HepG2 (cell line): ENCODE data around the gene TNIP1. TPM values are rescaled to one million over a fixed set of nuclear protein-coding genes. Genes with fewer than 3 reads are reported as not detected.

Experiments used
- ATAC-seq: fragments of 200-7000 bp; cut with Tn5 transposase; 3 replicates; pipeline ENCODE4 v1.9.1; 2020; ENCODE audit warnings: mild to moderate bottlenecking, moderate library complexity
- BruUV-seq: library from RNA; stranded (reverse); fragments of 400-500 nt; replicated peaks from 2 replicates; lab custom pipeline; 2021; lab: Mats Ljungman, UMichigan
- CTCF ChIA-PET: fragments of 300-600 bp; formaldehyde crosslinking; extraction: SDS; loops from one replicate; lab custom pipeline; 2021; ENCODE audit warnings: low total read pairs, inconsistent platforms, low intra/inter-chr PET ratio; lab: Yijun Ruan, JAX
- POLR2A ChIA-PET: fragments of 350-600 bp; sonication (Branson Sonifier 250); formaldehyde crosslinking; loops from one replicate; lab custom pipeline; 2020; ENCODE audit warnings: antibody characterized with exemption, inconsistent platforms; lab: Yijun Ruan, JAX
- DNase-seq: peaks from one replicate; pipeline ENCODE4 v3.0.0-alpha.2; 2015; ENCODE audit warnings: low spot score
- FAIRE-seq: peaks from 3 replicates; lab custom pipeline; 2011; peaks lifted over from hg19 to GRCh38; lab: Jason Lieb, UNC
- H2AFZ ChIP-seq: one replicate; pipeline ENCODE4 v1.6.1; 2011; ENCODE audit warnings: low read length, inconsistent platforms
- H3K27ac ChIP-seq: fragments of 300-600 bp; 3 replicates; pipeline ENCODE4 v1.8.0; 2011; ENCODE audit warnings: mixed run types, mild to moderate bottlenecking, mixed read lengths, low read length, inconsistent platforms; ENCODE audit not compliant: insufficient read depth; ENCODE audit errors: extremely low read length
- H3K27me3 ChIP-seq, 2 experiments: fragments of 200-600 bp in 1 of 2; 2 replicates in 1 of 2; 3 replicates in 1 of 2; pipeline versions ENCODE4 v1.6.0 to v1.8.0; 2011; ENCODE audit warnings: low read length in 2 of 2, mild to moderate bottlenecking in 2 of 2, moderate library complexity in 2 of 2, inconsistent platforms in 1 of 2; ENCODE audit not compliant: insufficient read depth in 2 of 2, control insufficient read depth in 1 of 2
- H3K36me3 ChIP-seq, 2 experiments: fragments of 200-600 bp in 1 of 2; replicated peaks in 1 of 2; 2 replicates in 1 of 2; 3 replicates in 1 of 2; pipeline versions ENCODE4 v1.5.1 to v1.8.0; 2011; ENCODE audit warnings: low read length in 2 of 2, inconsistent platforms in 1 of 2; ENCODE audit not compliant: insufficient read depth in 2 of 2, control insufficient read depth in 1 of 2
- H3K4me1 ChIP-seq: 2 replicates; pipeline ENCODE4 v1.5.1; 2012; ENCODE audit warnings: low read length, inconsistent platforms; ENCODE audit not compliant: insufficient read depth
- H3K4me2 ChIP-seq: 2 replicates; pipeline ENCODE4 v1.6.0; 2011; ENCODE audit warnings: low read depth, low read length, inconsistent platforms
- H3K4me3 ChIP-seq, 3 experiments: fragments of 200-600 bp in 1 of 3; sonication (generic), shearing (Covaris generic) in 1 of 3; replicated peaks in 1 of 3; 2 replicates each; pipeline ENCODE4 v1.5.1; 2011 to 2016; ENCODE audit warnings: low read length in 3 of 3, inconsistent platforms in 2 of 3, low read depth in 2 of 3, mild to moderate bottlenecking in 2 of 3, control low read depth in 1 of 3, mixed read lengths in 1 of 3; ENCODE audit not compliant: insufficient read depth in 1 of 3
- H3K79me2 ChIP-seq: one replicate; pipeline ENCODE4 v1.6.1; 2011; ENCODE audit warnings: low read length, inconsistent platforms; ENCODE audit not compliant: insufficient read depth
- H3K9ac ChIP-seq: 2 replicates; pipeline ENCODE4 v1.6.0; 2011; ENCODE audit warnings: mild to moderate bottlenecking, low read depth, low read length, inconsistent platforms; ENCODE audit not compliant: insufficient read depth
- H3K9me3 ChIP-seq: 2 replicates; pipeline ENCODE4 v1.5.1; 2012; ENCODE audit warnings: mild to moderate bottlenecking, low read length
- H4K20me1 ChIP-seq: 2 replicates; pipeline ENCODE4 v1.6.0; 2011; ENCODE audit warnings: inconsistent platforms, mild to moderate bottlenecking, low read length, moderate library complexity; ENCODE audit not compliant: insufficient read depth
- GPBP1L1 ChIP-seq: sonication (generic); formaldehyde crosslinking; IDR thresholded peaks from 2 replicates; pipeline ENCODE4 v1.5.0; 2020; ENCODE audit warnings: mild to moderate bottlenecking, missing genetic modification reagents
- HHEX ChIP-seq: IDR thresholded peaks from 2 replicates; pipeline ENCODE4 v1.6.1; 2016; ENCODE audit warnings: control low read depth
- HNRNPK ChIP-seq: fragments of 200-400 bp; formaldehyde crosslinking; IDR thresholded peaks from 2 replicates; pipeline ENCODE4 v1.6.1; 2018; ENCODE audit warnings: low read length, low read depth, moderate library complexity, mild to moderate bottlenecking; ENCODE audit not compliant: poor library complexity, severe bottlenecking
- KLF12 ChIP-seq: sonication (generic); formaldehyde crosslinking; IDR thresholded peaks from 2 replicates; pipeline ENCODE4 v1.4.0; 2020; ENCODE audit warnings: missing genetic modification reagents, borderline replicate concordance
- RELA ChIP-seq: sonication (generic); formaldehyde crosslinking; IDR thresholded peaks from 2 replicates; pipeline ENCODE4 v1.4.0; 2020; ENCODE audit warnings: missing genetic modification reagents
- ZBTB26 ChIP-seq: IDR thresholded peaks from 2 replicates; pipeline ENCODE4 v1.6.1; 2016; ENCODE audit warnings: missing compliant biosample characterization, missing genetic modification reagents, borderline replicate concordance
- ZNF30 ChIP-seq: sonication (generic); formaldehyde crosslinking; IDR thresholded peaks from 2 replicates; pipeline ENCODE4 v1.5.0; 2020; ENCODE audit warnings: mild to moderate bottlenecking, missing genetic modification reagents
- ZNF652 ChIP-seq: IDR thresholded peaks from 2 replicates; pipeline ENCODE4 v1.6.1; 2016; ENCODE audit warnings: low read depth, borderline replicate concordance
- ZNF687 ChIP-seq: sonication (generic); formaldehyde crosslinking; IDR thresholded peaks from 2 replicates; pipeline ENCODE4 v1.5.1; 2020; ENCODE audit warnings: mild to moderate bottlenecking, missing genetic modification reagents, moderate library complexity
- WGBS: methylation state at CpG from one replicate; pipeline ENCODE4 v1.1.6; 2017; ENCODE audit warnings: low lambda C conversion rate; 5-methylcytosine and 5-hydroxymethylcytosine counted together
- in situ Hi-C: cut with HindIII; loops from 2 replicates; pipeline ENCODE4 v1.10.0; 2017; ENCODE audit warnings: low pct_unique_long_range_greater_than_20kb; ENCODE audit not compliant: extremely low pct_ligation_motif_present
- intact Hi-C: fragments of 100-400 bp; cut with micrococcal nuclease; formaldehyde crosslinking; loops from one replicate; pipeline ENCODE4 v1.10.0; 2022; ENCODE audit not compliant: unreplicated experiment
- polyA plus RNA-seq, 8 experiments: library from polyadenylated mRNA; depleted of rRNA in 3 of 8; stranded (reverse) in 7 of 8; unstranded in 1 of 8; fragments of >200 nt; fragmentation: Illumina TruSeq in 4 of 8; extraction: Trizol in 4 of 8; gene quantifications; 2 replicates each; pipeline versions ENCODE4 v1.2.1 to v1.2.3, GENCODE V29; 2011 to 2016; ENCODE audit warnings: low read depth in 4 of 8, missing spikeins in 1 of 8, mixed read lengths in 1 of 8; ENCODE audit not compliant: insufficient read depth in 1 of 8
- total RNA-seq, 5 experiments: library from RNA; depleted of rRNA; stranded (reverse); fragments of >200 nt; fragmentation: Illumina TruSeq; extraction: Trizol; gene quantifications; 2 replicates each; pipeline ENCODE4 v1.2.3, GENCODE V29; 2016; ENCODE audit warnings: low read depth in 1 of 5

The TNIP1 gene
- total and polyA plus RNA-seq, 2 of the 13 experiments (the other 11 are each of a cell fraction or from before 2014, with no cell fraction given) = 26.2 to 45.9 TPM

DNA sequence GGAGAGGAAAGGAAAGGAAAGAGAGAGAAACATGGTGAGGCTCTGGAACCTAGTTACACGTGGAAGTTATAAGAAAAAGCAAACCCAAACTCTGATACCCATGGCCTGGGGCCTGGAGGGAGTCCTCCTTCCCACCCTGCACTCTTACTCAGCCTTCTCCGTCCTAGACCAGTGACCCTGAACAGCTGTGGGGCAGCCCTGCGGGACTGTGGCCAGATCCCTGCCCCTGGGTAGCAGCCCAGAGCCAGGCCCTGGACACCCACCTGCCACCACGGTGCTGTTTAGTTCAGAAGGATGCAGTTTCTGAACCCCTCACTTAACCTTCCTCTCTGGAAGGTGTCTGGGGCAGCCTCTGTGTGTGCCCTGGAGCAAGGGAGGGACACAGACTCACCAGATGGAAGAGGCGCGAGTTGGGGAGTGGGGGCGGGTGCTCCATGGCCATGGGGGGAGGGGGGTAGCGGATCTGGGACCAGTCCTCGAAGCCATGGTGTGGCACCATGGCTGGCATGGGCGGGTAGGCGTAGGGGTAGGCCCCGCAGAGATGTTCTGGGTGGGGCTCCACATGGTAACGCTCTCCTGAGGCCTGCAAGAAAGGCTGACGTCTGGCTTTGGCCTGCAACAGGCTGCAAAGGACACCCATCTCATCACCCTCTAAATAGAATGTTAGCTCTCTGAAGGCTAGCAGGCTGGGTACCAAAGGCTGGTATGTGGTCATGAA is 47.5 kb downstream of the TNIP1 start:
- H3K9ac ChIP-seq = no peak overlapping the region
- POLR2A ChIA-PET = no interaction called here
- H3K27ac ChIP-seq = no peak overlapping the region
- DNase-seq (no peak), FAIRE-seq (no peak), ATAC-seq (no peak)
- intact Hi-C loops = no loop called here
- H3K4me1 ChIP-seq = peaks cover 10% of the 10 kb centered on the region
- no peaks in the 10 kb centered on the region for H3K79me2 ChIP-seq
- peaks cover 40 to 85% of the 10 kb centered on the region in 2 experiments for H3K36me3 ChIP-seq
- no peak for TF ChIP-seq GPBP1L1 (CRISPR knock-in tag)
- TF ChIP-seq HNRNPK = peak; percentile 25
- no peak overlapping the region for H3K4me3 ChIP-seq
- 94% methylated on average over 14 of the region's 14 CpGs for WGBS
- no peak overlapping the region for H3K4me2 ChIP-seq
- in situ Hi-C loops = no loop called here
- no peaks in the 10 kb centered on the region for H3K27me3 ChIP-seq
- no TSS peak for BruUV-seq
- no peak overlapping the region for H2AFZ ChIP-seq
- no peaks in the 10 kb centered on the region for H3K9me3 ChIP-seq
- H4K20me1 ChIP-seq = no peaks in the 10 kb centered on the region
- CTCF ChIA-PET = no interaction called here

- DNase-seq = no peak
- intact Hi-C loops (no loop called here), in situ Hi-C loops (no loop called here)
- FAIRE-seq = no peak
- no TSS peak for BruUV-seq
- no peak overlapping the region for H2AFZ ChIP-seq
- ChIA-PET CTCF (no interaction called here), POLR2A (no interaction called here)
- no peaks in the 10 kb centered on the region for H3K9me3 ChIP-seq
- H4K20me1 ChIP-seq = peaks cover 9% of the 10 kb centered on the region; the same call in 1 of the 2 replicates
- H3K27ac ChIP-seq = no peak overlapping the region
- no peaks in the 10 kb centered on the region for H3K27me3 ChIP-seq
- WGBS = over 99% methylated on average over 11 of the region's 11 CpGs
- H3K9ac ChIP-seq = no peak overlapping the region
- H3K4me1 ChIP-seq = no peaks in the 10 kb centered on the region
- peaks cover 47 to 86% of the 10 kb centered on the region in 2 experiments for H3K36me3 ChIP-seq
- no peak overlapping the region for H3K4me2 ChIP-seq
- no peak overlapping the region for H3K4me3 ChIP-seq
- no peaks in the 10 kb centered on the region for H3K79me2 ChIP-seq
- no peak for ATAC-seq
- TF ChIP-seq RELA = no peak
- no peak for TF ChIP-seq KLF12 (CRISPR knock-in tag)
- TF ChIP-seq ZNF652 (CRISPR knock-in tag) = no peak
- TF ChIP-seq ZBTB26 = no peak
- no peak for TF ChIP-seq HHEX (CRISPR knock-in tag)
- TF ChIP-seq ZNF30 (CRISPR knock-in tag) = no peak
- no peak for TF ChIP-seq ZNF687
Observed at GRCh38 chr5:151031554-151031953, 49.3 kb downstream of the TNIP1 start.
